HL-60 (cell line): ENCODE results near the gene ADTRP.

Source experiments
- DNase-seq, 2 experiments: peaks; one replicate each; pipeline ENCODE4 v3.0.0-alpha.2; 2010 to 2020; ENCODE audit warnings: low read depth in 1 of 2, low spot score in 1 of 2
- H3K27ac ChIP-seq: fragments of 250-450 bp; sonication (Bioruptor Pico); replicated peaks from 2 replicates; pipeline ENCODE4 v1.5.1; 2020; ENCODE audit warnings: mild to moderate bottlenecking, moderate library complexity
- H3K27me3 ChIP-seq: fragments of 250-450 bp; sonication (Bioruptor Pico); 2 replicates; pipeline ENCODE4 v1.5.1; 2021; ENCODE audit warnings: mild to moderate bottlenecking, moderate library complexity; ENCODE audit not compliant: insufficient read depth, poor library complexity, severe bottlenecking
- H3K4me3 ChIP-seq: replicated peaks from 2 replicates; pipeline ENCODE4 v1.5.1; 2011; ENCODE audit warnings: mild to moderate bottlenecking, control low read depth, low read length; ENCODE audit not compliant: insufficient read depth
- CTCF ChIP-seq: IDR thresholded peaks from one replicate; pipeline ENCODE4 v1.5.1; 2011; ENCODE audit warnings: low read length, control low read depth, inconsistent platforms; ENCODE audit not compliant: insufficient read depth
- GABPA ChIP-seq: IDR thresholded peaks from 2 replicates; pipeline ENCODE4 v1.6.1; 2012; ENCODE audit warnings: low read depth
- POLR2AphosphoS5 ChIP-seq: IDR thresholded peaks from 2 replicates; pipeline ENCODE4 v1.6.1; 2012; ENCODE audit warnings: low read depth
- REST ChIP-seq: IDR thresholded peaks from 2 replicates; pipeline ENCODE4 v1.6.1; 2012; ENCODE audit warnings: low read depth; ENCODE audit not compliant: insufficient replicate concordance
- SPI1 ChIP-seq: IDR thresholded peaks from 2 replicates; pipeline ENCODE4 v1.6.1; 2012; ENCODE audit warnings: low read depth, mild to moderate bottlenecking, borderline replicate concordance
- long read RNA-seq: library from polyadenylated mRNA; unstranded; transcript quantifications from one replicate; pipeline ENCODE4 v2.0.0, GENCODE V29; 2020

ADTRP gene
- long read RNA-seq: 0 reads

GRCh38 chr6:11778648-11779328 lies at the start of gene ADTRP:
TSS of gene ADTRP (minus strand) at chr6:11778803. CDS start at chr6:11778759, 44 bp downstream.
- H3K4me3 ChIP-seq: no peak within 1 kb of the TSS
- peak in 1 of 2 experiments; percentile 38 for DNase-seq
- peak within 1 kb of the TSS; percentile 63 for H3K27ac ChIP-seq
- no peaks in the 10 kb centered on the region for H3K27me3 ChIP-seq
- TF ChIP-seq REST (no peak), CTCF (no peak), SPI1 (peak; percentile 61; the same call in 1 of the 2 replicates)

GRCh38 chr6:11826779-11827178 lies 48.2 kb upstream of the ADTRP start:
- no peak overlapping the region for H3K27ac ChIP-seq
- H3K27me3 ChIP-seq: no peaks in the 10 kb centered on the region
- no peak overlapping the region for H3K4me3 ChIP-seq
- no peak for TF ChIP-seq CTCF
- no peak for TF ChIP-seq POLR2AphosphoS5
- TF ChIP-seq SPI1: no peak
- TF ChIP-seq REST: no peak
- no peak for TF ChIP-seq GABPA
- no peak for DNase-seq

GRCh38 chr6:11824986-11825385 lies 46.4 kb upstream of the ADTRP start:
- no peak for TF ChIP-seq GABPA
- no peak for TF ChIP-seq POLR2AphosphoS5
- no peak for TF ChIP-seq CTCF
- TF ChIP-seq SPI1: no peak
- no peak for TF ChIP-seq REST
- DNase-seq: no peak
- no peak overlapping the region for H3K4me3 ChIP-seq
- no peaks in the 10 kb centered on the region for H3K27me3 ChIP-seq
- H3K27ac ChIP-seq: no peak overlapping the region
